Suppressor macrophage (primary cell): Measurements from ENCODE around the gene EIF4E1B.

Experiments used
- DNase-seq, 4 experiments: peaks; one replicate each; pipeline ENCODE4 v3.0.0-alpha.2; 2020 to 2022

Gene EIF4E1B

GRCh38 chr5:176606875-176607274 lies 23.6 kb upstream of the EIF4E1B start:
- DNase-seq: no peak

- no peak for DNase-seq
Measured at GRCh38 chr5:176608142-176608705, 22.3 kb upstream of the EIF4E1B start.

- DNase-seq: no peak
Measured at GRCh38 chr5:176608937-176609723, 21.3 kb upstream of the EIF4E1B start.

- peak; percentile 62 to 87 (median 78) for DNase-seq
Measured at GRCh38 chr5:176609724-176610434, 20.6 kb upstream of the EIF4E1B start, which contains the start of gene GPRIN1. GPRIN1 (minus strand) TSS chr5:176610156; CDS start chr5:176599834, 10,322 bp downstream.

- no peak for DNase-seq
Measured at GRCh38 chr5:176610435-176610773, 20.1 kb upstream of the EIF4E1B start.

- peak; percentile 79 to 87 (median 84) for DNase-seq
Measured at GRCh38 chr5:176611435-176611834, 19.0 kb upstream of the EIF4E1B start.

GRCh38 chr5:176612008-176612407 lies 18.5 kb upstream of the EIF4E1B start:
- DNase-seq: no peak

- DNase-seq: no peak
Measured at GRCh38 chr5:176612855-176613254, 17.6 kb upstream of the EIF4E1B start.

- no peak for DNase-seq
Measured at GRCh38 chr5:176614805-176615478, 15.5 kb upstream of the EIF4E1B start.

GRCh38 chr5:176616511-176616910 lies 14.0 kb upstream of the EIF4E1B start:
- no peak for DNase-seq

GRCh38 chr5:176618783-176619182 lies 11.7 kb upstream of the EIF4E1B start:
- DNase-seq: no peak

GRCh38 chr5:176619203-176619568 lies 11.3 kb upstream of the EIF4E1B start:
- peak; percentile 36 to 66 (median 45) for DNase-seq

GRCh38 chr5:176619569-176620332 lies 10.7 kb upstream of the EIF4E1B start:
- DNase-seq: no peak

GRCh38 chr5:176620333-176620981 lies 10.0 kb upstream of the EIF4E1B start:
- peak; percentile 34 to 69 (median 56) for DNase-seq

- DNase-seq: peak in 1 of 4 experiments; percentile 21
Measured at GRCh38 chr5:176621661-176622079, 8.8 kb upstream of the EIF4E1B start.

- DNase-seq: no peak
Measured at GRCh38 chr5:176624142-176624541, 6.3 kb upstream of the EIF4E1B start.

- no peak for DNase-seq
Measured at GRCh38 chr5:176624938-176625337, 5.5 kb upstream of the EIF4E1B start.

GRCh38 chr5:176625512-176625911 lies 5.0 kb upstream of the EIF4E1B start:
- DNase-seq: no peak

- DNase-seq: no peak
Measured at GRCh38 chr5:176625966-176626875, 4.3 kb upstream of the EIF4E1B start.

GRCh38 chr5:176626876-176627236 lies 3.6 kb upstream of the EIF4E1B start:
- DNase-seq: no peak

- no peak for DNase-seq
Measured at GRCh38 chr5:176627582-176627981, 2.9 kb upstream of the EIF4E1B start.
